ENCODE results near the gene PALB2.

Gene PALB2

DNA sequence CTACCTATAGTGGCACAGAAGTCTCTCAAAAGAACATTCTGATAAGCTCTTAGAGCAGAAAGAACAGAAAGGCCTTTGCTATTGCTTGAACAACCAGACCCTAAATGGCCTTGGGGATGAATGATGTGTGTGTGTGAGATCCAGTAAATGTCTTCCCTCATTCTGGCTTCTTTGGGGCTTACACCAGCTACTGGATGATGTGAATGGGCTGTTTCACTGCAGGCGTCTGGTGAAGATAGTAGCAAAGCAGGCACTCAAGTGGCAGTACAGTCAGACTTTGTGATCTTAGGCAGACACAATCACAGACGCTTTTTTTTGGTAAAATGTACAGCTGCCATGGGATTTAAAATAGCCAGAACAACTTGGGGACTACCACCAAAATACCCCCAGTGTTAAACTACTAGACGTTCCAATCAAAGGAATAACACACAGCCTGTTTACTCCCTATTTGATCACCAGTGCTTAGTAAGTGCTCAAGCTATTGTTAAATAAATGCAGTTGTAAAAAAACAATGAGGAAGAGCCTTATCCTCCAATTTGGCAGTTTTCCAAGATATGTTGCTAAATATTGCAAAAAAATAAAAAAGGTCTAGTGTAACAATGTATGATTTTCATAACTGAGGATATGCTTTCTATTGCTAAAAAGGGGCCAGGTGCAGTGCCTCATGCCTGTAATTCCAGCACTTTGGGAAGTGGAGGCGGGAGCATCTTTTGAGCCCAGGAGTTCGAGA lies 62.8 kb downstream of the PALB2 start:
- Mint-ChIP-seq H3K4me1 (no peaks in the 10 kb centered on the region), H3K27ac (peak overlapping the region; percentile 69), H3K9me3 (no peaks in the 10 kb centered on the region), H3K4me3 (no peak overlapping the region), H3K36me3 (peaks cover 71% of the 10 kb centered on the region)
- DNase-seq (ENCODE audit: low spot score in 2 of 2) = no peak
- ATAC-seq = no peak

- peaks cover 71% of the 10 kb centered on the region for H3K36me3 Mint-ChIP-seq
- H3K4me1 Mint-ChIP-seq = no peaks in the 10 kb centered on the region
- no peaks in the 10 kb centered on the region for H3K9me3 Mint-ChIP-seq
- H3K27ac Mint-ChIP-seq = peak overlapping the region; percentile 69
- no peak overlapping the region for H3K4me3 Mint-ChIP-seq
- ATAC-seq (no peak), DNase-seq (ENCODE audit: low spot score in 2 of 2) (no peak)
Observed at GRCh38 chr16:23577493-23577892, 63.6 kb downstream of the PALB2 start.

DNA sequence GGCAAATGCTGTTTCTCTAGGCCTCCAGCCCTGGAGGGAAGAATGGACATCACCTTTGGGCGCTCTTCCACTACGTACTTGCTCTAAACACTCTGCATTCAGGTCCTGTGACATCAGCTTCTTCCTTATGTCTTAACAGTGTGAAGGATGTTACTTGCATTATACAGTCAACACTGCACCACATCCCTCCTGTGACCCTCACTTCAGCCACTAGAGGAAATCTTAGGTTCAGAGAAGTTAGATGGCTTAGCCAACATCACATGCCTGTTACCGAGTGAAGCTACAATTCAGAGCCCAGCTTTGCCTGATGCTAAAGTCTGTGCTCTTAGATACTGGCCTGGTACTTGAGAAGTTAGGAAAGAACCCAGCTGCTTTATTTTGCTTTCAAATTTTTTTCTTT lies 65.3 kb downstream of the PALB2 start:
- Mint-ChIP-seq H3K27ac (no peak overlapping the region), H3K4me1 (peaks cover 5% of the 10 kb centered on the region), H3K9me3 (no peaks in the 10 kb centered on the region), H3K4me3 (no peak overlapping the region), H3K36me3 (peaks cover 71% of the 10 kb centered on the region)
- ATAC-seq (no peak), DNase-seq (ENCODE audit: low spot score in 2 of 2) (no peak)

- Mint-ChIP-seq H3K36me3 (peaks cover 71% of the 10 kb centered on the region), H3K4me1 (peaks cover 6% of the 10 kb centered on the region), H3K4me3 (no peak overlapping the region), H3K27ac (peak overlapping the region; percentile 63), H3K9me3 (no peaks in the 10 kb centered on the region)
- DNase-seq (ENCODE audit: low spot score in 2 of 2) (no peak), ATAC-seq (no peak)
Observed at GRCh38 chr16:23573817-23574216, 67.3 kb downstream of the PALB2 start.

- no peak for DNase-seq (ENCODE audit: low spot score in 2 of 2)
- peaks cover 79% of the 10 kb centered on the region for H3K36me3 Mint-ChIP-seq
- no peak for ATAC-seq
- H3K4me1 Mint-ChIP-seq = peaks cover 6% of the 10 kb centered on the region
- H3K4me3 Mint-ChIP-seq = no peak overlapping the region
- no peak overlapping the region for H3K27ac Mint-ChIP-seq
- H3K9me3 Mint-ChIP-seq = no peaks in the 10 kb centered on the region
Observed at GRCh38 chr16:23572394-23572793, 68.7 kb downstream of the PALB2 start.

- ATAC-seq (no peak), DNase-seq (ENCODE audit: low spot score in 2 of 2) (no peak)
- Mint-ChIP-seq H3K36me3 (peaks cover 84% of the 10 kb centered on the region), H3K4me3 (no peak overlapping the region), H3K27ac (no peak overlapping the region), H3K4me1 (peaks cover 6% of the 10 kb centered on the region), H3K9me3 (no peaks in the 10 kb centered on the region)
Observed at GRCh38 chr16:23571895-23572294, 69.2 kb downstream of the PALB2 start.

DNA sequence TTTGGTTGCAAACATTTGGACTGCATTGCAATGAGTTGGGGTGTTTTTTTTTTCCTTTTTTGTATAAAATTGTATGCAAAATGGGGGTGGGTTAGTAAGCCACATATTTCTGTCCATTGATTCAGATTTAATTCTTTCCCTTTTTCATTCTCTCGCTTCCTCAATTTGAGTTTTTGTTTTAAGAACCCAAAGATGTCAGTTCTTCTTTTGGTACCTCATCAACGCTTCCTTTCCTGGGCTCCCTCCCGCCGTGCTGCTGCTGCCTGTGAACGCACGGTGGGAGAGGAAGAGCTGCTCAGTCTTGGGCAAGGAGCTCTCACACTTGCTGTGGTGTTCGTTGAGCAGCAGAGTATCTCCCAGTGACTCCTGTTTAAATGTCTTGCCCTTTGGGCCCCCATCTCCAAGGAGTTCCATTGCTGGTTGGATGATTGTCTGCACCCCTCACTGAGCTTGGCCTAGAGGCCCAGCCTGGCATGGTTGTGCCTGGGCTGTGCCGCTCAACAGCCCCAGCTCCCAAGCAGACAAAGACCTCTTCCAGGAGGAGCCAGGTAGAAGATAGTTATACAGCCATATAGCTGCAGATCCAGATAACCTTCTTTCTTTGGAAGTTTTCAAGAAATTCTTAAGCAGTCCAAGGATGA lies 70.0 kb downstream of the PALB2 start:
- Mint-ChIP-seq H3K9me3 (no peaks in the 10 kb centered on the region), H3K27ac (peak overlapping the region; percentile 73), H3K36me3 (peaks cover 92% of the 10 kb centered on the region), H3K4me3 (no peak overlapping the region), H3K4me1 (peaks cover 6% of the 10 kb centered on the region)
- DNase-seq (ENCODE audit: low spot score in 2 of 2) (no peak), ATAC-seq (no peak)

DNA sequence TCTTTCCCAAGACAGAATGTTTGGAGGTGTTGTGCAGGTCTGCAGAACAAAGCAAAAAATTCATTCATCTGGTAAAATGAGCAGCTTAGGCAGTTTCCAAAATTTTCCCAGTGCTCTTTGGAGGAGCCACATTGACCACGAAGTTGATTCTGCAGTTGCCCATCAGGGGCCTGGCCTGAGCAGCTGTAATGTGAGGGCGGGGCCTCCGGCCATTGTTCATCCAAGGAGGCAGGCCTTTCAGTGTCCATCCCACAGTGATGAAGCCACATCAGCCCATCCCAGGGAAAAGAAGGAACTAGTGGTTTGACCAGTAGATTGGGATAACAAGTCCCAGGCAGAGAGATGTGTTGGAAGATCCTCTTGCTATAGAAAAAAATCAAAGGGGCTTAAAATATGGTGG lies 73.5 kb downstream of the PALB2 start:
- no peak for ATAC-seq
- H3K27ac Mint-ChIP-seq = no peak overlapping the region

GRCh38 chr16:23566724-23567123 lies 74.4 kb downstream of the PALB2 start:
- DNase-seq (ENCODE audit: low spot score in 2 of 2) (no peak), ATAC-seq (no peak)
- peaks cover 6% of the 10 kb centered on the region for H3K4me1 Mint-ChIP-seq
- H3K4me3 Mint-ChIP-seq = no peak overlapping the region
- no peak overlapping the region for H3K27ac Mint-ChIP-seq
- no peaks in the 10 kb centered on the region for H3K9me3 Mint-ChIP-seq
- peaks cover 100% of the 10 kb centered on the region for H3K36me3 Mint-ChIP-seq

More for the DNA sequence above, 73.5 kb downstream of the PALB2 start:
- Mint-ChIP-seq H3K9me3 (no peaks in the 10 kb centered on the region), H3K4me3 (no peak overlapping the region), H3K4me1 (peaks cover 6% of the 10 kb centered on the region), H3K36me3 (peaks cover 100% of the 10 kb centered on the region)
- no peak for DNase-seq (ENCODE audit: low spot score in 2 of 2)

GRCh38 chr16:23564575-23565363 lies 76.3 kb downstream of the PALB2 start:
- H3K27ac Mint-ChIP-seq = no peak overlapping the region
- DNase-seq (ENCODE audit: low spot score in 2 of 2) (no peak), ATAC-seq (no peak)
- H3K4me3 Mint-ChIP-seq = no peak overlapping the region
- no peaks in the 10 kb centered on the region for H3K4me1 Mint-ChIP-seq
- no peaks in the 10 kb centered on the region for H3K9me3 Mint-ChIP-seq
- H3K36me3 Mint-ChIP-seq = peaks cover 100% of the 10 kb centered on the region

- Mint-ChIP-seq H3K36me3 (peaks cover 99% of the 10 kb centered on the region), H3K4me3 (no peak overlapping the region), H3K27ac (no peak overlapping the region), H3K4me1 (peaks cover 6% of the 10 kb centered on the region), H3K9me3 (no peaks in the 10 kb centered on the region)
- ATAC-seq (no peak), DNase-seq (ENCODE audit: low spot score in 2 of 2) (no peak)
Observed at GRCh38 chr16:23563186-23563585, 77.9 kb downstream of the PALB2 start.

- H3K27ac Mint-ChIP-seq = no peak overlapping the region
- no peak for DNase-seq (ENCODE audit: low spot score in 2 of 2)
- no peak overlapping the region for H3K4me3 Mint-ChIP-seq
- no peak for ATAC-seq
- H3K9me3 Mint-ChIP-seq = no peaks in the 10 kb centered on the region
- peaks cover 94% of the 10 kb centered on the region for H3K36me3 Mint-ChIP-seq
- H3K4me1 Mint-ChIP-seq = peaks cover 6% of the 10 kb centered on the region
Observed at GRCh38 chr16:23562505-23562904, 78.6 kb downstream of the PALB2 start.

GRCh38 chr16:23561586-23561985 lies 79.5 kb downstream of the PALB2 start:
- no peaks in the 10 kb centered on the region for H3K9me3 Mint-ChIP-seq
- H3K4me3 Mint-ChIP-seq = no peak overlapping the region
- DNase-seq (ENCODE audit: low spot score in 2 of 2) (no peak), ATAC-seq (no peak)
- H3K4me1 Mint-ChIP-seq = peaks cover 12% of the 10 kb centered on the region
- no peak overlapping the region for H3K27ac Mint-ChIP-seq
- H3K36me3 Mint-ChIP-seq = peaks cover 93% of the 10 kb centered on the region

- Mint-ChIP-seq H3K36me3 (peaks cover 65% of the 10 kb centered on the region), H3K4me1 (peaks cover 18% of the 10 kb centered on the region), H3K27ac (peak overlapping the region; percentile 94), H3K9me3 (no peaks in the 10 kb centered on the region), H3K4me3 (peak overlapping the region; percentile 87)
- ATAC-seq (peak; percentile 17), DNase-seq (ENCODE audit: low spot score in 2 of 2) (peak in 1 of 2 donors; percentile 66)
Observed at GRCh38 chr16:23557779-23558702, 83.1 kb downstream of the PALB2 start.
